Stimulated activated CD8-positive, alpha-beta memory T cell treated with anti-CD3 and anti-CD28 coated beads, Interleukin-2, amount 100 ng/mL, for 1 hour (primary cell): Measurements from ENCODE around the gene P2RX4.
A peak's percentile ranks its signal among the peaks of the same experiment; 100 is the strongest.
"Not testable (repeated sequence)": the region's sequence is repeated elsewhere in the genome, so short reads cannot be mapped to it uniquely, and the experiment has no call there.

ENCODE experiments used
- DNase-seq, 2 donors: peaks; one replicate each; pipeline ENCODE4 v3.0.0-alpha.2; 2020; ENCODE audit warnings: low read depth in 2 of 2

P2RX4 gene, protein sequence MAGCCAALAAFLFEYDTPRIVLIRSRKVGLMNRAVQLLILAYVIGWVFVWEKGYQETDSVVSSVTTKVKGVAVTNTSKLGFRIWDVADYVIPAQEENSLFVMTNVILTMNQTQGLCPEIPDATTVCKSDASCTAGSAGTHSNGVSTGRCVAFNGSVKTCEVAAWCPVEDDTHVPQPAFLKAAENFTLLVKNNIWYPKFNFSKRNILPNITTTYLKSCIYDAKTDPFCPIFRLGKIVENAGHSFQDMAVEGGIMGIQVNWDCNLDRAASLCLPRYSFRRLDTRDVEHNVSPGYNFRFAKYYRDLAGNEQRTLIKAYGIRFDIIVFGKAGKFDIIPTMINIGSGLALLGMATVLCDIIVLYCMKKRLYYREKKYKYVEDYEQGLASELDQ

DNA sequence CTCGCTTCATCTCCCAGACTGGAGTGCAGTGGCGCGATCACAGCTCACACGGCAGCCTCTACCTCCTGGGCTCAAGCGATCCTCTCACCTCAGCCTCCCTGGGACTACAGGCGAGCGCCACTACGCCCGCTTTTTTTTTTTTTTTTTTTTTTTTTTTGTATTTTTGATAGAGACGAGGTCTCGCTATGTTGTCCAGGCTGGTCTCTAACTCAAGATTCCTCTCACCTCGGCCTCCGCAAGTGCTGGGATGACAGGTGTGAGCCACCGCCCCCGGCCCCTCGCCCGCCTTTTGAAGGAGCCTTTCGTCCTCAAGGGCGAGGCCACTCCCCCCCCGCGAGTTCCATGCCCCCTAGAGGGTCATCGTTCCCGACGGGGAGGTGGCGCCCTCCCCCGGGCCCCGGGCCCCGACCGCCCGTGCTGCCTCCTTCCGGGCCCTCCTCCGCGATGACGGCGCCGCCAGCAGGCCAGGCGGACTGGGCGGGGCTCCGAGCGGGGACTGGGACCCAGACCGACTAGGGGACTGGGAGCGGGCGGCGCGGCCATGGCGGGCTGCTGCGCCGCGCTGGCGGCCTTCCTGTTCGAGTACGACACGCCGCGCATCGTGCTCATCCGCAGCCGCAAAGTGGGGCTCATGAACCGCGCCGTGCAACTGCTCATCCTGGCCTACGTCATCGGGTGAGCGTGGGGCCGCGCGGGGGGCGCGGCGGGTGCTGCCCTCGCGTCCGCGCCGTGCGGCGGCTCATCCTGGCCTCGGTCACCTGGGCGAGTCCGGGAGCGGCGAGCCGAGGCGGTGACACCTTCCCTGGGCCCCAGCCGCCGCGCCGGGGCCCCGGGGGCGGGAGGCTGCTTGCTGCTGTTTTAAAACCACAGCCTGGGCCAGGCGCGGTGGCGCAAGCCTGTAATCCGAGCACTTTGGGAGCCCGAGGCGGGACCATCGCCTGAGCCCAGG is at the start of gene P2RX4:
Gene P2RX4, plus strand, starts transcription at position 506 of the 949 bp plus-strand sequence. Its CDS starts 36 bp downstream, at position 542.
- DNase-seq: peak; percentile 66 to 79

DNA sequence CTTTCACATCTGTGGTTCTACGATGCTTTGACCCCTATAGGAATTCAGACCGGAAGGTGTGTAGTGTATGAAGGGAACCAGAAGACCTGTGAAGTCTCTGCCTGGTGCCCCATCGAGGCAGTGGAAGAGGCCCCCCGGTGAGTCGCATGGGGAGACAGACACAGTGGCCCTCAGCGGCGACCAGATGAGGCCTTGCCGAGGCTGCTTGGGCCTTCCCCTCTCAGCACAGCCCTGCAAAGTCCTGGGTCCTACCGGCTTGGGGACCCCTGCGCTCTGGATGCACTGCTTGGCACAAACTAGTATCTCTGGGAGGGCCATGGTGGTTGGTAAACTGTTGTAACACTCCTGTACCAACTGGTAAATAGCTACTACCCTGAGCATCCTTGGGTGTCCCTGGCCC is 47.5 kb upstream of the P2RX4 start:
- DNase-seq: no peak

DNA sequence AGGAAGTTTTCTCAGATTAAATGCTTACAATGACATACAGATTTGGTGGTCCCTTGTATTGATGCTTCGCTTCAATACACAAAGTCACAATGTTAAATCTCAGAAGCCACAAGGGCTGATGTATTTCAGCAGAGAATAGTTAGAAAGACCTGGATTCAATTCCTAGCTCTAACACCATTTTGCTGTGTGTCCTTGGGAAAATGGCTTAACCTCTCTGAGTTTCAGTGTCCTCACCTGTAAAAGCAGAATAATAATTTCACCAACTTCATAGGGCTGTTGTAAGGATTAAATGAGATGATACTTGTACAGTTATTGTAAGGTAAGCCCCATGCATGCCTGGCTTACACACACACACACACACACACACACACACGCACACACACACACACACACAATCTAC is 46.9 kb upstream of the P2RX4 start:
- DNase-seq: no peak

DNA sequence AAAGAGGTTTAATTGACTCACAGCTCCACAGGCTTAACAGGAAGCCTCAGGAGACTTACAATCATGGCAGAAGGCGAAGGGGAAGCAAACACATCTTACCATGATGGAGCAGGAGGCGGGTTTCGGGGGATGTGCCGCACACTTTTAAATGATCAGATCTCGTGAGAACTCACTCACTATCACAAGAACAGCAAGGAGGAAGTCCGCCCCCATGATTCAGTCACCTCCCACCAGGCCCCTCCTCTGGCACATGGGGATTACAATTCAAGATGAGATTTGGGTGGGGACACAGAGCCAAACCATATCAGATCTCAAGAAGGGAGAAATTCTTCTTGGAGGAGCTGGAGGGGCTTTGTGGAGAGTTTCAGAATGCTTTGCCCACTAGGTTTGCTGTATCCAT is 45.1 kb upstream of the P2RX4 start:
- DNase-seq: not testable (repeated sequence)

DNA sequence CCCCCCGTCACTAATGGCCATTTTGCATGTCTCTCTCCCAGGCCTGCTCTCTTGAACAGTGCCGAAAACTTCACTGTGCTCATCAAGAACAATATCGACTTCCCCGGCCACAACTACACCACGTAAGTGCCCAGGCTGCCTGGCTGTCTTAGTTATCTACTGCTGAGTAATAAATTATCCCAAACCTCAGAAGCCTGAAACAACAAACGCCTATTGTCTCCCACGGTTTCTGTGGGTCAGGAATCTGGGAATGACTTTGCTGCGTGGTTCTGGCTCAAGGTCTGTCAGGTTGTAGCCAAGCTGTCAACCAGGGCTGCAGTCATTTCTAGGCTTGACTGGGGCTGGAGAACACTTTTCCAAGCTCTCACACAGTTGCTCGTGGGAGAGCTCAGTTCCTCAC is 44.6 kb upstream of the P2RX4 start:
- DNase-seq: no peak

DNA sequence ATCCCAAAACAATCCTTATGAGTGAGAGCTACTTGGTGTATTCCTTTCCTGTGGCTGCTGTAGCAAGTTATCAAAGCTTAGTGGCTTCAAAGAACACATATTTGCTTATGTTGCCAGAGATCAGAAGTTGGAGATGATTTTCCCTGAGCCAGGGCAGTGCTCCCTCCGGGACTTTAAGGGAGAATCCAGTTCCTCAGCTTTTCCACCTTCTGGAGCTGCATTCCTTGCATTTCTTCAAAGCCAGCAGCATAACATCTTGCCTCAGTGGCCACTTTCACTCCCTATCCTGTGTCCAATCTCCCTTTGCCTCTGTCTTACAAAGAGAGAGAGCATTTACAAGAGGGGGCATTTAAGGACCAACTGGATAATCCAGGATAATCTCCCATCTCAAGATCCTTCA is 43.6 kb upstream of the P2RX4 start:
- no peak for DNase-seq

DNA sequence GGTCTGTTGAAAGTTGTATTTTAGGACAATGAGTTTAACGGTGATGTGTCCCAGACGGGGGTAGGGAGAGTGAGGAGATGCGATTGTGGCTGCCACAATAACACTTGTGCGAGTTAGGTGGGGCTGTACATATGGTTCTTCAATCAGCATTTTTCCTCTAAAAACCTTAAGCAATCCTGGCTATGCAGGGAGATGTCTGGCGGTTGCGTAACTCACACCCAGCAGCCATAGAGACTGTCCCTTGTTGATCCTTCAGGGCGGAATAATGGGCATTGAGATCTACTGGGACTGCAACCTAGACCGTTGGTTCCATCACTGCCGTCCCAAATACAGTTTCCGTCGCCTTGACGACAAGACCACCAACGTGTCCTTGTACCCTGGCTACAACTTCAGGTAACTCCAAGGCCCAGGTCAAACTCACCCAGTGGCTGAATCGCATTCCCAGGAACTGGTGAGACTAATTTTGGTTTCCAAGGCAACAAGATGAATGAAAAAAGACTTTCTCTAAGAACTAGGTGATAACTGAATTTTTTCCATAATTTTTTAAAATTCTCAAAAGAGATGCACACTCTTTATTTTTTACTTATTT is 42.6 kb upstream of the P2RX4 start:
- no peak for DNase-seq

DNA sequence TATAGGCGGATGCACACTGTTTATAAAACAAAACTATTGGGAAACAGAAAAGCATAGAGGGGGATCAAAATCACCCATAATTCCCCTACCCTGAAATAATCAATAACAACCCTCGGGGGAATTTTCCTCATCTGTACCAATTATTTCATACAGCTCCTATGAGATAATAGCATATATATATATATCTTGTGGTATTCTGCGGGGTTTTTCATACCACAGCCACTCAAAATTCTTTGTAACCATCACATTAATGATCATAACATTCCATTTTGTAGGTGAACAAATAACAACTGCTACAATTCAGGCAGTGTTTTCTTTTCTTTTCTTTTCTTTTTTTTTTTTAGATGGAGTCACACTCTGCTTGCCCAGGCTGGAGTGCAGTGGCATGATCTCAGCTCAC is 42.0 kb upstream of the P2RX4 start:
- DNase-seq: no peak

DNA sequence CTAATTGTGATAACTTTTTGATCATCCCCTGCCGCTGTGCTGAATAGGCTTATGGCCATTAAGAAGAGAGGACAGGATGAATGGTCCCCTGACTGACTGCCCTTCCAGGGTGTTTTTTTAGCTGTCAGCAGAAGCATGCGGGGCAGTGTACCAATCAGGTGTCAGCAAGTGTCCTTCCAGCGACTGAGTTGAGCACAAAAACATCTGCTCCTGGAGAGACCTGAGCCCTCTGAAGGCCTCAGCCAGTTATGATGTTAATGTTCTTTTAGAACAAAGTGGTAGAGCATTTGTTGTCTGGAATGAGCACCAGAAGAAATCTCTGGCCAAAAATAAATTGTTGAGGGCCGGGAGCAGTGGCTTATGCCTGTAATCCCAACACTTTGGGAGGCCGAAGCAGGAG is 39.8 kb upstream of the P2RX4 start:
- DNase-seq: no peak

DNA sequence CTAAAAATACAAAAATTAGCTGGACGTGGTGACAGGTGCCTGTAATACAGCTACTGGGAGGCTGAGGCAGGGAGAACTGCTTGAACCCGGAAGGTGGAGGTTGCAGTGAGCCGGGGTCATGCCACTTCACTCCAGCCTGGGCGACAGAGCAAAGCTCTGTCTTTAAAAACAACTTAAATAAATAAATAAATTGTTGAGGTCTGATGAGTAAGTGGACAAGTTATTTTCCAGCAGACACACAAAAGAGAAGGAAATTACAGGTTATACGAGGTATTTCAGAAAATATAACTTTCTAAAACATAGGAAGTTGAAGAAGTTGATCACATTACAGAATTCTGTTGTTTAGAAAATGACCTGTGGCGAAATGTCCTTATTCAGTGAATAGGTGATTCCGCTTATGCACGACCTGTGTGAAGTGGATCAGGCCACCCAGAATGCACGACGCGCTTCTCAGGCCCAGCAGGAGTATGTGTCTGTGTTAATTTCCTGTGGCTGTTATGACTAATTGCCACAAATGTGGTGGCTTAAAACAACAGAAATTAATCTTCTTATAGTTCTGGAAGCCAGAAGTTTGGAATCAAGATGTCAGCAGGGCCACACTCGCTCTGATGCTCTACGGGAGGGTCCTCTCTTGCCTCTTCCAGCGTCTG is 39.2 kb upstream of the P2RX4 start:
- no peak for DNase-seq

DNA sequence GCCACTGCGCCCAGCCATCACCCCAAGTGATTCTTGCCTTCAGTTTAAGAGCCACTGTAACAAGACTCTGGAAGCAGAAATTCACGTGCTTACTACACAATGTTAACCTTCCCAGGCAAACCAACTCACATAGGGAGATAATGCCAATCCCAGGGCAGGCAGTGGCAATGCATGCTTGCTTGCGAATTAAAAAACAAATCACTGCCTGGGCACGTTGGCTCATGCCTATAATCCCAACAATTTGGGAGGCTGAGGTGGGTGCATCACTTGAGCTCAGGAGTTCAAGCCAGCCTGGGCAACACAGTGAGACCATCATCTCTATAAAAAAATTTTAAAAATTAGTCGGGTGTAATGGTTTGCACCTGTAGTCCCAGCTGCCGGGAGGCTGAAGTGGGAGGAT is 37.8 kb upstream of the P2RX4 start:
- no peak for DNase-seq

DNA sequence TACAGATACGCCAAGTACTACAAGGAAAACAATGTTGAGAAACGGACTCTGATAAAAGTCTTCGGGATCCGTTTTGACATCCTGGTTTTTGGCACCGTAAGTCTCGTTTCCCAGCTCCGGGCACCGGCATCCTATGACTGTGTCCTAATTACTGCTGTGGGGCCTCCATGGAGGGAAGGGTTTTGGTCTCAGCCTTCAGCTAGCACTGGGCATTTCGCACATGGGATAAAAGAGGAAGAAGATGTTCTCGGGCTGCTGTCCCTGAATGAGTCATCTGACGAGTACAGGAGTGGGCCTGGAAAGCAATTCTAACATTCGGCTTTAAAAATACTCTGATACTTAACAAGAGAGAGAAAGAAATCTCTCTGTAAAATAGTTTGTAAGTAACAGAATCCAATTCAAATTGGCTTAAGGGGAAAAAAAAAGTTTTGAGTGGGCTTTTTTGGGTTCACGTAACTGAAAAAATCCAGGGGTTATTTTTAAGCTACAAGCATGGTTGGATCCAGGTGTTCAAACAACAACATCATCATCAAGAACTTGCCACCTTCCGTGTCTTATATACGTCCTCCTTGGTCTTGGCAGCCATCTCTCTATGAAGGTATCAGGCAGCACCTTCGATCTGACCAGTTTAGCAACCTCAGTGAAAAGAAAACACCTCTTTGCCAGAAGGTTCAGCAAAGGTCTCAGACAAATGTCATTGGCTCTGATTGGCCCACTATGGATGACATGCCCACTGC is 34.4 kb upstream of the P2RX4 start:
- DNase-seq: no peak

DNA sequence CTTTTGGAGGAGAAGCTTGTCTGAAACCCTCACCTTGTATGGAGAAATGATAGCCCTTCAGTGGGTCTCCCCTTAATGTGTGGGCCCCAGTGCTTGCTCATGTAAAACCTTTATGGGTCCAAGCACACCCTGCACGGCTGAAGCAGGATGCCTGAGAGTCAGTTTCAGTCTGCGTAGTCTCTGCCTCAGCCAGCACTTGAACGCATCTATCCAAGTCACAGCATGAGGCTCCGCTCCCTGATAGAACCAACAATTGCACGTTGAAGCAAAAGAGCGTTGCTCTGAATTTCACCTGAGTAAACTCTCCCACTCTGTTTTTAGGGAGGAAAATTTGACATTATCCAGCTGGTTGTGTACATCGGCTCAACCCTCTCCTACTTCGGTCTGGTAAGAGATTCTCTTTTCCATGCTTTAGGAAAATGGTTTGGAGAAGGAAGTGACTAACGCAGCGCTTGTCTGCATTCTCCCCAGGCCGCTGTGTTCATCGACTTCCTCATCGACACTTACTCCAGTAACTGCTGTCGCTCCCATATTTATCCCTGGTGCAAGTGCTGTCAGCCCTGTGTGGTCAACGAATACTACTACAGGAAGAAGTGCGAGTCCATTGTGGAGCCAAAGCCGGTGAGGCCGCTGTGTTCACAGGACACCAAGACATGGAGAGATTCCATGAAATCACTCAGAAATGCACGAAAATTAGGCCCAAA is 33.0 kb upstream of the P2RX4 start:
- DNase-seq: no peak

DNA sequence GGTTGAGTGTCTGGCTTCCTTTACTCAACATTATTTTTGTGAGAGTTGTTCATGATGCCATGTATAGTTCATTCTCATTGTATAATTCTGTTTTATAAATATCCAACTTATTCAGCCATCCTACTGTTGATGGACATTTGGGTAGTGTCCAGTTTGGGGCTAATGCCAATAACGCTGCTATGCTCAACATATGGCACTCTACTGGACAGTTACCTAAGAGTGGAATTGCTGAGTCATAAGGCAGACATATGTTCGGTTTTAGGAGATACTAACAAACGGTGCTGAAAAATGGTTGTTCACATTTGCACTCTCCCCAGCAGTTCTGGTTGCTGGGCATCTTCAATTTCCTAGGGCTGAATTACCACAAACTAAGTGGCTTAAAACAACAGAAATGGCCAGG is 28.7 kb upstream of the P2RX4 start:
- no peak for DNase-seq

DNA sequence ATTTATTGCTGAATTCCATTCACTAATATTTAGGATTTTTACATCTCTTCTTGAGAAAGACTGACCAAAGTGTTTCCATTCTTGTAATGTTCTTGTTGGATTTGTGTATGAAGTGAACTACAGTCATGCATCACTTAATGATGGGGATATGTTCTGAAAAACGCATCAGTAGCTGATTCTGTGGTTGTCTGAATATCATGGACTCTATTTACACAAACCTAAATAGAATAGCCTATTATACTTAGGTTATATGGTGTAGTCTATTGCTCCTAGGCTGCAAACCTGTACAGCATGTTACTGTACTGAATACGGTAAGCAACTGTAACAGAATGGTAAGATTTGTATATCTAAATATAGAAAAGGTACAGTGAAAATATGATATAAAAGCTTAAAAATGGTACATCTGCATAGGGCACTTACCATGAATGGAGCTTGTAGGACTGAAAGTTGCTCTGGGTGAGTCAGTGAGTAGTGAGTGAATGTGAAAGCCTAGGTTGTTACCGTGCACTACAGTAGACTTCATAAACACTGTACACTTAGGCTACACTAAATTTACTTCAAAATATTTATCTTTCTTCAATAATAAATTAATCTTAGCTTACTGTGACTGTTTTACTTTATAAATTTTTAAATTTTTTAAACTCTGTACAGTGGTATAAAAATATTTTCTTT is 27.6 kb upstream of the P2RX4 start:
- no peak for DNase-seq

DNA sequence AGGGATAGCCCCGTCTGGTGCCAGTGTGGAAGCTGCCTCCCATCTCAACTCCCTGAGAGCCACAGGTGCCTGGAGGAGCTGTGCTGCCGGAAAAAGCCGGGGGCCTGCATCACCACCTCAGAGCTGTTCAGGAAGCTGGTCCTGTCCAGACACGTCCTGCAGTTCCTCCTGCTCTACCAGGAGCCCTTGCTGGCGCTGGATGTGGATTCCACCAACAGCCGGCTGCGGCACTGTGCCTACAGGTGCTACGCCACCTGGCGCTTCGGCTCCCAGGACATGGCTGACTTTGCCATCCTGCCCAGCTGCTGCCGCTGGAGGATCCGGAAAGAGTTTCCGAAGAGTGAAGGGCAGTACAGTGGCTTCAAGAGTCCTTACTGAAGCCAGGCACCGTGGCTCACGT is 25.5 kb upstream of the P2RX4 start:
- no peak for DNase-seq

DNA sequence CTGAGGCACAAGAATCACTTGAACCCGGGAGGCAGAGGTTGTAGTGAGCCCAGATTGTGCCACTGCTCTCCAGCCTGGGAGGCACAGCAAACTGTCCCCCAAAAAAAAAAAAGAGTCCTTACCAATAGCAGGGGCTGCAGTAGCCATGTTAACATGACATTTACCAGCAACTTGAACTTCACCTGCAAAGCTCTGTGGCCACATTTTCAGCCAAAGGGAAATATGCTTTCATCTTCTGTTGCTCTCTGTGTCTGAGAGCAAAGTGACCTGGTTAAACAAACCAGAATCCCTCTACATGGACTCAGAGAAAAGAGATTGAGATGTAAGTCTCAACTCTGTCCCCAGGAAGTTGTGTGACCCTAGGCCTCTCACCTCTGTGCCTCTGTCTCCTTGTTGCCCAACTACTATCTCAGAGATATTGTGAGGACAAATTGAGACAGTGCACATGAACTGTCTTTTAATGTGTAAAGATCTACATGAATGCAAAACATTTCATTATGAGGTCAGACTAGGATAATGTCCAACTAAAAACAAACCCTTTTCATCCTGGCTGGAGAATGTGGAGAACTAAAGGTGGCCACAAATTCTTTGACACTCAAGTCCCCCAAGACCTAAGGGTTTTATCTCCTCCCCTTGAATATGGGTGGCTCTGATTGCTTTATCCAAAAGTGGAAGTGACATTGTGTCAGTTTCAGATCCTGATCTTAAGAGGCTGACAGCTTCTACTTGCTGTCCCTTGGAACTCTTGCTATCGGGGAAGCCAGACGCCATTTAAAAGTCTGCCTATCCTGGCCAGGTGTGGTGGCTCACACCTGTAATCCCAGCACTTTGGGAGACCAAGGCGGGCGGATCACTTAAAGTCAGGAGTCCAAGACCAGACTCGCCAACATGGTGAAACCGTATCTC is 24.7 kb upstream of the P2RX4 start:
- DNase-seq: no peak

DNA sequence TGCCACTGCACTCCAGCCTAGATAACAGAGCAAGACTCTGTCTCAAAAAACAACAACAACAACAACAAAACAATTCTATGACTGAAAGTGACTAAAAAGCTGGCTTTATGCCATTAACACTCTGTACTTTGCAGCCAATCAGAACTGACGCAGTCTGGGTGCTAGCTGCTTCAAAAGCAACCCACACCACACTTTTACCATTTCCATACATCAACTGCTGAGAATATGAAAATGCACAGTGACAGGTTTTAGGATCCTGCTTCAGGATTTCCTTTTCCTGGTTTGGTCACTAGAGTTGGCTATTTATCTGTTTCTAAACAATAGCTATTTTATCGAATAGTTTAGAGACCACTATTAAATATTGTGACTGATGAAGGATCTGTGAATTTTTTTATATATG is 23.1 kb upstream of the P2RX4 start:
- DNase-seq: no peak

DNA sequence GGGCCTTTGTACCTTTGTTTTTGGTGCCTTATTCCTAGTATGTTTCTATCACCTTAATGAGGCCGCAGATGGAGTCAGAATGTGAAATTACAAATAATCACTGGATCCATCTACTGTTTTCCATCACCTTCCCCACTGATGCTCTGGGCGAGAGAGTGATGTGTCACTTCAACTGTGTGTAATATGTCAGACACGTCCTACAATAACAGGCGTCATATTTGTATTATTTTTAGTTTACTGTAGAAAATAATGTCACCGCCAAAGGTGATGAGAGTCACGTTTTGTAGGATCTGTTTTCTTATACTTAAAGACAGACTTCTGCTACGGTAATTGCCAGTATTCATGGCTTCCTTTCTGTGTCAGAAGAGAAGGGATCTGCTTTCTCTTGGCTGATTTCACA is 22.4 kb upstream of the P2RX4 start:
- DNase-seq: no peak
